IPS DF 6.9 (cell line): ENCODE results near the gene KCNJ15.

Source experiments
- DNase-seq: peaks from one replicate; pipeline ENCODE4 v3.0.0-alpha.2; 2013; ENCODE audit warnings: low read depth, low spot score
- H3K27ac ChIP-seq: one replicate; pipeline ENCODE4 v1.5.1; 2013; ENCODE audit warnings: low read length, control low read depth
- H3K27me3 ChIP-seq: 2 replicates; pipeline ENCODE4 v1.6.1; 2013; ENCODE audit warnings: mild to moderate bottlenecking, low read length; ENCODE audit not compliant: control insufficient read depth, insufficient read depth
- H3K36me3 ChIP-seq: 2 replicates; pipeline ENCODE4 v1.6.1; 2013; ENCODE audit warnings: low read length; ENCODE audit not compliant: control insufficient read depth, insufficient read depth
- H3K4me1 ChIP-seq: 2 replicates; pipeline ENCODE4 v1.6.1; 2013; ENCODE audit warnings: low read length; ENCODE audit not compliant: control insufficient read depth, insufficient read depth
- H3K4me3 ChIP-seq: 2 replicates; pipeline ENCODE4 v1.5.1; 2013; ENCODE audit warnings: mild to moderate bottlenecking, low read length
- H3K9me3 ChIP-seq: 2 replicates; pipeline ENCODE4 v1.6.1; 2013; ENCODE audit warnings: low read length, inconsistent platforms; ENCODE audit not compliant: control insufficient read depth, insufficient read depth
- WGBS: extraction: QIAGEN DNeasy Blood & Tissue Kit; methylation state at CpG from one replicate; pipeline ENCODE4 v1.1.7; 2013; ENCODE audit warnings: mixed read lengths, missing lambda C conversion rate; ENCODE audit not compliant: insufficient read length, insufficient coverage; 5-methylcytosine and 5-hydroxymethylcytosine counted together

KCNJ15 gene

DNA sequence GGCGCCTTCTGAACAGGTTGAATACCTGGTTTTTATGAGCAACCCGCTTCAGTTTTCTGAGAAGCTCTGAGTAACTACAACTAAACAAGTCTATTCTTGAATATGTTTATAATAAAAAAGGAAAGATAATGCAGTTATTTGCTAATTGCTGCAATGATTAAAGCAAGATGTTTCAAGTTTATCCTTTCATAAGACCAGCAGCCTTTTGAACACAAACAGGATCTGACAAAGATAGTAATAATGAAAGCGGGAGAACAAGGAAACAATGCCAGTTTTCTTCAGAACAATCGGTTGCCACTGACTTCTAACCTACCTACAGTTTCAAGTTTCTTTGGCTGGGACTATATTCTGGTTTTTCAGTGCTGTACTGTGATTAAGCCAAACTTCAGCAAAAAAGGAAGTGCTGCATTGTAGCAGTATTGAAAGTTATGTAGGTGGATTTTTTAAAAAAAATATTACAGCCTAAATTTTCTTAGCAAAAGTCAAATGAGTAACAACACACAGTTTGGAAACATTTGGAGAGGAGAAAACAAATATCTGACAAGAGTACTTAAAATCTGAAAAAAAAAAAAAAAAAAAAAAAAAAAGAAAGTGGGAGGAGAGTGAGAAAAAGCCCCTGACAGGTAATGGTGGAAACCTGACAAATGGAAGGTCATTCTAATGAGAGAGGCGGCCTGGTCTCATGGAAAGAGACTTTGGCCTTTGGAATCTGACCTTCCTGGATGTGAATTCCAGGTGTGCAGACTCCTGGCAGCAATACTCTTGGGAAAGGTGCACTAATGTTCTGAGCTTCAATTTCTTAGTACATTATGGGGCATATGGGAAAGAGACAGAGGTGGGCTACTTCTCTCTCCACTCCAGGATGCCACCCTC, 11.4 kb downstream of the KCNJ15 start:
- Histone ChIP-seq H3K4me3 (no peak overlapping the region), H3K9me3 (no peaks in the 10 kb centered on the region), H3K36me3 (no peaks in the 10 kb centered on the region), H3K4me1 (0 out of 2 replicates have a peak, but pooled peaks cover 4% of the 10 kb centered on the region), H3K27ac (no peak overlapping the region), H3K27me3 (no peaks in the 10 kb centered on the region)
- no CpG with 5 or more reads among the region's 5 CpGs for WGBS
- no peak for DNase-seq

DNA sequence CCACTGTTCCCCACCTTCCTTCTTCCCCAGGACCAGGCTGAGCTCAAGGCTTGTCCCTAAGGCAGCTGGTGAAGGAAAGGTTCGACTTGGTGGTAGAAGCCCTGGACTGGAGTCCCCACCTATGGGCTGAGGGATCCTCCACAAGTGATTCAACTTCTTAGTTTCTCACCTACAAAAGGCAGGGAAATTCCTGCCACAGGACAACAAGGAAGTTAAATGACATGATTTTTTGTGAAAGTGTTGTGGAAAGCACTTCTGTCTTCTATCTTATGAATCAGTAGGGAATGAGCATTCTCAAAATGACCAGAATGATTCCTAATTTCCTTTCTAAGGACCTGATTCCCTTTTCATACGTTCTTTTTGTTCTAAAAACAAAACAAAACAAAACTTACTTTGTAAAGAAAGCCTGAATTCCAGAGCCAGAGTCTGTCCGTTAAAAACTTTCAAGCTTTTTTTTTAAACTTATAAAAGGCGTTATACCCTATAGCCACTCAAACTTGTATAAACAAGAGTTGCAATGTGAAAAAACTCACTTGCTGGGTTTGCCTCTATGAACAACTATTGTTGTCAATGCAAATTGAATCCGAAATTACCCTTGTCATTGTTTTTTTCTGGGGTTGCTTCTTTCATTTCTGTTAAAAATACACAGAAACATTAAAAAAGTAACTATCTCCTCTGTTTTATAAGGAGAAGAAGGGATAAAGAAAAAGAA, 12.2 kb downstream of the KCNJ15 start:
- no peaks in the 10 kb centered on the region for H3K27me3 ChIP-seq
- no peaks in the 10 kb centered on the region for H3K9me3 ChIP-seq
- H3K36me3 ChIP-seq: no peaks in the 10 kb centered on the region
- no peak overlapping the region for H3K4me3 ChIP-seq
- WGBS: no CpG with 5 or more reads among the region's 5 CpGs
- DNase-seq: no peak
- H3K4me1 ChIP-seq: 0 out of 2 replicates have a peak, but pooled peaks cover 4% of the 10 kb centered on the region
- no peak overlapping the region for H3K27ac ChIP-seq

DNA sequence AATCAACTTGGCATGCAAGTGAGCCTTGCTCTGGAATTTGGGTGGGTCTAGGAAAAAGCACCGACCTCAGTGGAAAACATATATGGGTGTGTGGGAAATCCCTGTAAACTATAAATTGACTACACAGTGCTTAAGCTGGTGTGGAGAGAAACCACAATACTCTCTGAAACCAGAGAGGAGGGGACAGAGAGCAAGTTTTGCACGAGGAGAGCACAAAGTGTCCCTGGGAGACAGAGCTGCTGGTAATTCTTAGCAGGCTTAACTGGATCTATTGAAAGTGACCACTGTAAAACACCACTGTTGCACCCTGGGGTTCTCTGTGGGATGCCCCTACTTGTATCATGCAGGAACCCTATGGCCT, 12.8 kb downstream of the KCNJ15 start:
- Histone ChIP-seq H3K27me3 (no peaks in the 10 kb centered on the region), H3K27ac (no peak overlapping the region), H3K4me3 (no peak overlapping the region), H3K36me3 (no peaks in the 10 kb centered on the region), H3K4me1 (0 out of 2 replicates have a peak, but pooled peaks cover 4% of the 10 kb centered on the region), H3K9me3 (no peaks in the 10 kb centered on the region)
- no peak for DNase-seq
- no CpG with 5 or more reads among the region's 2 CpGs for WGBS

DNA sequence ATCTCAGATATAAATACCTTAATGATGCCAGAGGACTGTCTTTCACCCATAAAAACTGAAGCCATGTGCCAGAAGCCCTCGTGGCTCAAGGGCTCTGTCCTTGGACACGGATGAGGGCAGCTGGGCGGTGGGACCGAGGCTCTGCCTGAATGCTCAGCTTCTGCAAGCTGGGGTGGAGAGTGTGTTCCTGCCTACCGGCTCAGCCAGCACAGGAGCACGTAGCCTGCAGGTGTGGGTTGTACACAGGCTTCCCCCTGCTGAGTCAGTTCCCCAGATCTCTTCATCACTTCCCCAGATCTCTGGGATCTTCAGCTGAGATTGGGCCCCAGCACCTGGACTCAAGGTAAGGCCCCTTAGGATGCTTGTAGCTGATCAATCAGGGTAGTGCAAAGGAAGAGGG, 15.4 kb downstream of the KCNJ15 start:
- Histone ChIP-seq H3K4me3 (no peak overlapping the region), H3K9me3 (no peaks in the 10 kb centered on the region), H3K27me3 (no peaks in the 10 kb centered on the region), H3K36me3 (no peaks in the 10 kb centered on the region), H3K4me1 (0 out of 2 replicates have a peak, but pooled peaks cover 4% of the 10 kb centered on the region), H3K27ac (no peak overlapping the region)
- DNase-seq: no peak
- WGBS: no CpG with 5 or more reads among the region's 6 CpGs

DNA sequence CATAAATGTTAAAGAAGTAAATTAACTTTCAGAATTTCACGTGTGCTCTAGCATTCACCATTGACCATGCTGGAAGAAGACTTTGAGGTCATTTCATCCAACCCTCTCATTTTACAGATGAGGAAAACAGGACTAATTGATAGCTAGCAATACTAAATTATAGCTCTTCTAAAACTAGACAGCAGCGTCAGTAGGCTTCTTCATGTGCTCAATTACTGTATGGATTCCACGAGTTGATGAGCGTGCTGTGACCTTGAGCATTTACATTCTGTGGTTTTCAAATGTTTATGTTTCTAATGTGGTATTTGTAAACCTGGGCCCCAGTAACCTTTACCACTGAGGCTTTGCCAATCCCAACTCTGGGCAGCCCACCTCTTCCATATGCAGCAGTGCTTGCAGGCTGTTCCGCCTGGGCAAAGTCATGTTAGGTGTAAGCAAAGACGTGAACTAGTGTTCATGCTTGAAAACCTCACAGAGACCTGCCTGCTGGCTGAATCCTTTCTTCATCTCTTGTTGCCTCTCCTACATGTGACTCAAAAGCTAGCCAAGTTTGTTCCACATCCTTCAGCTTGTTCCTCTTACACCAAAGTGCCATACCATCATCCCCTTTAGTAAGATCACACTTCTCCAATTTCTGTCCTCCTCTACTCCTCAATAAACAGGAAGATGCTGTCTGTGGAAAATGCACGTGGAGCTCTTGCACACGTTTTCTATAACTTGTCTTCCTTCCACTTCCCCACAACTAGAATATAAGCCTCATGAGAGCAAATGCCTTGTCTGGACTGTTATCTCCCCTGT, 17.2 kb downstream of the KCNJ15 start:
- no peaks in the 10 kb centered on the region for H3K9me3 ChIP-seq
- H3K4me3 ChIP-seq: no peak overlapping the region
- no peak for DNase-seq
- no peaks in the 10 kb centered on the region for H3K27me3 ChIP-seq
- no peak overlapping the region for H3K27ac ChIP-seq
- H3K36me3 ChIP-seq: no peaks in the 10 kb centered on the region
- no CpG with 5 or more reads among the region's 8 CpGs for WGBS
- H3K4me1 ChIP-seq: 0 out of 2 replicates have a peak, but pooled peaks cover 2% of the 10 kb centered on the region

DNA sequence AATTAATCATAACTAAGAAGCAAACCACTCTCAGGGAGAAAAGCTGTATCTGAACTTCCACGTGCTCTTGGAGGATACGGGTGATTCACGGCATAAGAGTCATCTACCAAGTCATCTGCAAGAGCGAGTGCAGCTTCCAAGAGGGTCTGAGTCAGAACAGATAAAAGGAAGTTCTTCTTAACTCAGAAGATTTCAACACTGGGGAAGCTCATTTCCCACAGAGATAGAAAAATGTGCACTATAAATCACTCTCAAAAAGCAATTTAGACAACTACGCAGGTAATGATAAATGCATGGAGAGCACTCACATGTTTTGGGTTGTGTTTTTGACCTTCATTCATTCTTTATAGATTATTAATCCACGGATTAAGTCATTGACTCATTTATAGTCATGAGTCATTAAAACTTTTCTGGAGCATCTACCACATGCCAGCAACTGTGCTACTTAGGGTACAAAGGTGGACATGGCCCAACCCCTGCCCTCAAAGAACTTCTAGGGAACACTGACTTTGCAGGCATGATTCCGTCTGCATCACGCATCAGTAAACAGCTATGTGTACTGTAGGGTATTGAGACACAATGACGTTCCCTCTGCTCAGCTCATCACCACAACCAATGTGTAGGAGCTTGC, 20.8 kb downstream of the KCNJ15 start:
- Histone ChIP-seq H3K4me1 (no peaks in the 10 kb centered on the region), H3K27me3 (no peaks in the 10 kb centered on the region), H3K36me3 (no peaks in the 10 kb centered on the region), H3K4me3 (no peak overlapping the region), H3K27ac (no peak overlapping the region), H3K9me3 (no peaks in the 10 kb centered on the region)
- DNase-seq: no peak
- WGBS: no CpG with 5 or more reads among the region's 9 CpGs

DNA sequence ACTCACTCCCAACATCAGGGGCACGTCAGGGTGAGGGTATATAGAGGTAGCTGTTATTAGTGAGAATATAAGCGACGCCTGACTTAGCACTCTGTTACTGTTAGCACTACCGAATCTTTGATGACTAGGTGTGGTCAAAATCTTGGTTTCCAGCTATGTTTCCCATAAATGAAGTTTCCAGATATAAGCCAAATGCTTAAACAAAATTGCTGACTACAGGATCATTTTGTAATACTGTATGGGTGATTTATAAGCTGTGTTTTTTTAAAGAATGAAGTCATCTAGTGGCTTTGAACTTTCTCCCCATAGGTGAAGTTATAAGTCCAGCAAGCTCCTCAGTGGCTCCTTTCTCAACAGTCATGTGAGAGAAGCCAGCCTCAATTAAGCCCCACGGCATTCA, 23.7 kb downstream of the KCNJ15 start:
- DNase-seq: no peak
- H3K27ac ChIP-seq: no peak overlapping the region
- WGBS: no CpG with 5 or more reads among the region's 5 CpGs
- H3K4me3 ChIP-seq: no peak overlapping the region
- no peaks in the 10 kb centered on the region for H3K36me3 ChIP-seq
- H3K27me3 ChIP-seq: no peaks in the 10 kb centered on the region
- no peaks in the 10 kb centered on the region for H3K4me1 ChIP-seq
- H3K9me3 ChIP-seq: no peaks in the 10 kb centered on the region

DNA sequence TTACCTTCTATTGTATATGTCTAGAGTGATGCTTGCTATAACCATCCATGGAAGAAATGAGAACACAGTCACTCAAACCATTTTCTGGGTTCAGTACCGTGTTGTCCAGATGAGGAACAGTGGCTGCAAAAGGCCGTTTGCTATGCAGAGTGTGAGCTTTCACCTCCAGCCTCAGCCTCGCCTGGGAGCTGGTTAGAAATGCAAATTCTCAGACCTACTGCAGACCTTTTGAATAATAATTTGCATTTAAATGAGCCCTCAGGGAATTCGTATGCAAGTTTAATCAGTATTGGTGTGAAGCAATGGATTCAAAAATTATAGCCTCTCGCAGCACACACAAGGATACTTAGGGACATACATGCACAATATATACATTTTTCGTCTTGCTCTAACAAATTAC, 24.1 kb downstream of the KCNJ15 start:
- no CpG with 5 or more reads among the region's 6 CpGs for WGBS
- Histone ChIP-seq H3K27ac (no peak overlapping the region), H3K36me3 (no peaks in the 10 kb centered on the region), H3K27me3 (no peaks in the 10 kb centered on the region), H3K4me1 (no peaks in the 10 kb centered on the region), H3K9me3 (no peaks in the 10 kb centered on the region), H3K4me3 (no peak overlapping the region)
- DNase-seq: no peak

DNA sequence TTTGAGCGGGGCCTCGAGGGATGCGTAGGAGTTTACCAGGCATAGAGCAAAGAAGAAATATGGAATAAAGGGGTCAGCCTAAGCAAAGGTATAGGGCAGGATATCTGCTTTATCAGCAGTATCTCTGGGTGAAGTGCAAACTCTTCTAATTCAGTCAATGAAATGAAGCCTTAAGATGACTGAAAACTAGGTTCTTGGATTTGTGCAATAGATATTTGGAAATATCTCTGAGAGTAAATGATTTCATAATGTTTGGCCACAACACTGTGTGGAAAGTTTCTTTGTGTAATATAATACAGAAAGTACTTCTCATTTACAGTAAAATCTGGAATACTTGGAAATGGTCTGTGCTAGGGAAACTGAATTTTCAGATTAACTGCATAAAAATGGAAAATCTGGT, 26.1 kb downstream of the KCNJ15 start:
- Histone ChIP-seq H3K36me3 (no peaks in the 10 kb centered on the region), H3K9me3 (no peaks in the 10 kb centered on the region), H3K27ac (no peak overlapping the region), H3K4me1 (no peaks in the 10 kb centered on the region), H3K4me3 (no peak overlapping the region), H3K27me3 (no peaks in the 10 kb centered on the region)
- DNase-seq: no peak
- WGBS: no CpG with 5 or more reads among the region's 3 CpGs

DNA sequence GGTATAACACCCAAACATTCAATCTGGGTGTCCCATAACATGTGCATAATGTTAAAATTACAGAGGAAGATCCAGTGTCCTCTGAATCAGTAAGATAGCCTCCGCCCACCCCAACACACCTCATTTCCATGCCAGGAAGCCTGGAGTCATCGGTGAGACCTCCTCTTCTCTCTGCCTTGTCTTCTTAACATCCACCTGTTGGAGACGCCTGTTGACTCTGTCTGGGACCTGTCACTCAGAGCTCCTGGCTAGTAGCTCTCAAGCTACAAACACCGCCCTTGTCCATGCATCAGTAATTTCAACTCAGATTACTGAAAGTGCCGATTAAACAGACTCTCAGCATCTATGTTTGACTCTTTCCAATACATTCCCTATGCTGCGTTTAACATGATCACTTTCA, 27.4 kb downstream of the KCNJ15 start:
- Histone ChIP-seq H3K27me3 (no peaks in the 10 kb centered on the region), H3K4me3 (no peak overlapping the region), H3K27ac (no peak overlapping the region), H3K36me3 (no peaks in the 10 kb centered on the region), H3K9me3 (no peaks in the 10 kb centered on the region), H3K4me1 (no peaks in the 10 kb centered on the region)
- no CpG with 5 or more reads among the region's 6 CpGs for WGBS
- DNase-seq: no peak
